Stimulated activated CD8-positive, alpha-beta memory T cell treated with anti-CD3 and anti-CD28 coated beads, Interleukin-12 subunit alpha, Interleukin-12 subunit beta, amount 100 ng/mL, for 4 hours (primary cell): ENCODE data around the gene FUZ.
"Not testable (repeated sequence)": the region's sequence is repeated elsewhere in the genome, so short reads cannot be mapped to it uniquely, and the experiment has no call there.

ENCODE experiments used
- DNase-seq: peaks from one replicate; pipeline ENCODE4 v3.0.0-alpha.2; 2020; ENCODE audit warnings: low read depth

FUZ gene

DNA sequence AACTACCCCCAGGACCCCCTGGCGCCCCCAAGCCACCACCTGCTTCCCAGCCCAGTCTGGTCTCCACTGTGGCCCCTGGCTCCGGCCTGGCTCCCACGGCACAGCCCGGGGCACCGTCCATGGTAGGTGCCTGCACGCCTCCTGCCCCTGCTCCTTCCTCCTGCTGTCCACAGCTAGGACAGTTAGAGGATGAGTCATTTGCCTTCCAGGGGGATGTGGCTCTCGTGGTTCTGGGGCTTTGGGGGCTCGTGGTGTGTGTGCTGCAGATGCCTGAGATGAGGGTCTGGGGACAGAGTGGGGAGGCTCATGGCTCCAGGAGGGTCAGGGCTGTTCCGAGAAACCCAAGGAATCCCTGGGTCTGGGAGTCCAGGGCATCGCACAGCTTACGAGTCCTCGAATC is 17.7 kb upstream of the FUZ start:
- DNase-seq: no peak

DNA sequence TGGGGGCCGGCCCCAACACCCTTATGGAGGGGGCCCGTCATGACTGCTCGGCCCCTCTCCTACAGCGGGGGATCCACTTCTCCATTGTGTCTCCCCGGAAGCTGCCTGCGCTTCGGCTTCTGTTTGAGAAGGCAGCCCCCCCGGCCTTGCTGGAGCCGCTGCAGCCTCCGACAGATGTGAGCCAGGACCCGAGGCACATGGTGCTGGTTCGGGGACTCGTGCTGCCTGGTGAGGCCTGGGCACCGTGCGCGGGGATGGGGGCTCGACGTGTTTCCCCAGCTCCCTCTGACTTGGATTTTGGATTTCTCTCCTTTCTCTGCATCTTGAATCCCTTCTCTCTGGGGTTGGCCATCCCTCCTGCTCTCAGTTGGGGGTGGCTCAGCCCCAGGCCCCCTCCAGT is 16.6 kb upstream of the FUZ start:
- DNase-seq: no peak

DNA sequence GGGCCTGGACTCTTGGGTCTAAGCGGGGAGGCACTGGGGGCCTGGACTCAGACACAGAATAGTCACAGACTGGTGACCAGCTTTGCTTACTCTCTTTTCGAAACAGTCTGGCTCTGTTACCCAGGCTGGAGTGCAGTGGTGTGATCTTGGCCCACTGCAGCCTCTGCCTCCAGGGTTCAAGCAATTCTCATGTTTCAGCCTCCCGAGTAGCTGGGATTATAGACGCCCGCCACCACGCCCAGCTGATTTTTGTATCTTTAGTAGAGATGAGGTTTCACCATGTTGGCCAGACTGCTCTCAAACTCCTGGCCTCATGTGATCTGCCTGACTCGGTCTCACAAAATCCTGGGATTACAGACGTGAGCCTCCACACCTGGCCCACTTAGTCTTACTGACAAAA is 16.1 kb upstream of the FUZ start:
- DNase-seq: no peak

DNA sequence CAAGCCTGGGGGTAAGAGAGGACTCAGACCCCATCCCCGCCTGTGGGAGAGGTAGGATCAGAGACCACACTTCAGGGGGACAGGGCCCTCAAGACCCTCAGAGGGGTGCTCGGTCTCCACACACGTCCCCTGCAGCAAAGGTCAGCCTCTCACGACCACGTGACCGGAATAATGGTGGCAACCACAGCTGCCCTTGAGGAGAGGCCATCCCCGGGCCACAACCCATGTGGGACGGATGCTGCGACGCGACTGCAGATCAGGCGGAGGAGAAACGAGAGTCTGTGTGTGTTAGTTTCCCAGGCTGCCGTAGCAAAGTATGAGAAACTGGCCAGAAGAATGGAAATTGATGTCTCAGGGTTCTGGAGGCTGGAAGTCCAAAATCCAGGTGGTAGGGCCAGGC is 13.9 kb upstream of the FUZ start:
- DNase-seq: no peak

DNA sequence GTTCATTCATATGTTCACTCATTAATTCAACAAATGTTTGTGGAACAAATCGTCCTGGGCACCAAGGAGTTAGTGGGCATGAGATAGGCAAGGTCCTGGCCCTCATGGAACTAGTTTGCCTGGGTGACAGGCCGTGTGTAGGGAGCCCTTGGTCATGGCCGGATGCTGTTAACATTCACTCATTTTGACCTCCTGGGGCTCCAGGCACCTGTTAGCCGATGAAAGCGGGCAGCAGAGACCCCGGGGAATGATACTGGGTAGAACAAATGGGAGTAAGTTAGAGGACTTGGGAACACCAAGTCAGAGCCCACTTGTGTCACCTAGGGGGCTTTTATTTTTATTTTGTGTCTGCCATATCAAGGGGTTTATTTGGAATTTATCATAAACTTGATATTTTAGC is 11.6 kb upstream of the FUZ start:
- DNase-seq: no peak

DNA sequence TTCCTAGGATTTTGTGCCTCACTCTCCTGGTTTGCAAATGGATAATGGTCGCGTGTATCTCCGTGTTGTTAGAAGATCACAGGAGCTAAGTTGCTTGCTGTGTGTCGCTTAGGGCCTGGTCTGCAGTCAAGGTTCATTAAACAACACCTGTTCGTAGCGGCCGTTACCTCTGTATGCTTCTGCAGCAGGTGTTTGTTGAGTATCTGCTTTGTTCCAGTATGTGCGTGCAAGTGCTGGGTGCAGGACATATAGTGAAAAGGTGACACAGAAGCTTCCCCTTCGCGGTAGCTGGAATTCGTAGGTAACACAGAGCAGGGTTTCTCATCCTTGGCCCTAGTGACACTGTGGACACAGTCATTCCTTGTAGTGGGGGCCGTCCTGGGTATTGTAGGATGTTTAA is 10.4 kb upstream of the FUZ start:
- DNase-seq: no peak

DNA sequence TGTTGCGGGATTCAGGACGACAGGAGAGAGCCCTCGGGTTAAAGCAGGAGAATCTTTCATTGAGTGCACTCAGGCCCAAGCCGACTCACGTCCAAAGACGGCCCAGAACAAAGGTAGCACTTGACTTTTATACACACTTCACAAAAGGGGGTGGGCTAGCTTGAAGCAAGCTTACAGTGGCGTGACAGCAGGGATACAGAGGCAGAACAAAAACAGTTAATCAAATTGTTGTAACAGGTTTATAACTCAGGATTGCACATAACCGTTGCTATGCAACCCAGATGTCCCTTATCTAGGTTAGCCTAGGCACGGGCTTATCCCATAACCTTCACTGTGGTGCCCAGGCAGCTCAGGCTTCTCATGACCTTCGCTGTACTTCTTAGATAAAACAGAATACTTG is 7.0 kb upstream of the FUZ start:
- no peak for DNase-seq

DNA sequence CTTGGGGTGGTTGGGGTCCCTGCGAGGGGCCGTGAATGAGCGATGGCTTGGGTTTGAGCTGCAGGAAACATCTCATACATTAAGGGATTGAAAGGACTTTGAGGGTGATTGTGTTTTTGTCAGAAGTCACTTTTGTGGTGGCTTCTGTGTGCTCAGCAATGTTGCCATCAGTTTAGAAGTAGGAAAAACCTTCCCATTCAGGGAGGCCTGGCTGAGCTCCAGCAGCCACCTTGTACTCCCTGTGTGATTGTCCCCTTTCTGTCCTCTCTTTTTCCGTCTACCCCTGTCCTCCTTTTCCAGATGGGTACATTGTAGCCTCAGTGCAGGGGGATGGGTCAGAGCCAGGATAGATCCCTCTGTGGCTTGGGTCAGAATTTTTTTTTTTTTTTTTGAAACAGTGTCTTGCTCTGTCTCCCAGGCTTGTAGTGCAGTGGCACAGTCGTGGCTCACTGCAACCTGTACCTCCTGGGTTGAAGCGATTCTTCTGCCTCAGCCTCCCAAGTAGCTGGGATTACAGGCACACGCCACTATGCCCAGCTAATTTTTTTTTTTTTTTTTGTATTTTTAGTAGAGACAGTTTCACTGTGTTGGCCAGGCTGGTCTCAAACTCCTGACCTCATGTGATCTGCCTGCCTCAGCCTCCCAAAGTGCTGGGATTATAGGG is 6.5 kb upstream of the FUZ start:
- DNase-seq: not testable (repeated sequence)

DNA sequence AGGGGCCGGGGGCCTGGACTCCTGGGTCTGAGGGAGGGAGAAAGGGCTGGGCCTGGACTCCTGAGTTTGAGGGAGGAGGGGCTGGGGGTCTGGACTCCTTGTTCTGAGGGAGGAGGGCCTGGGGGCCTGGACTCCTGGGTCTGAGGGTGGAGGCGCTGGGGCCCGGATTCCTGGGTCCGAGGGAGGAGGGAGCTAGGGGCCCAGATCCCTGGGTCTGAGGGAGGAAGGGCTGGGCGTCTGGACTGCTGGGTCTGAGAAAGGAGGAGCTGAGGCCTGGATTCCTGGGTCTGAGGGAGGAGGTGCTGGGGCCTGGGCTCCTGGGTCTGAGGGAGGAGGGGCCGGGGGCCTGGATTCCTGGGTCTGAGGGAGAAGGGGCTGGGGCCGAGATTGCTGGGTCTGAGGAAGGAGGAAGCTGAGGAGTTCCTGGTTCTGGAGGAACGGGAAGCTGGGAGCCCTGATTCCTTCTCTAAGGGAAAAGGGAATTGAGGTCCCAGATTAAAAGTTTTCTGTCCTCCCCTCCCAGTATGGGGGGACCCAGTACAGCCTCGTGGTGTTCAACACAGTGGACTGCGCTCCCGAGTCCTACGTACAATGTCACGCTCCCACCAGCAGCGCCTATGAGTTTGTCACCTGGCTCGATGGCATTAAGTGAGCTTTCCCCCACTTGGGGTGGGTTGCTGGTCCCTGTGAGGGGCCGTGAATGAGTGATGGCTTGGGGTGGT is 5.7 kb upstream of the FUZ start:
- DNase-seq: no peak

DNA sequence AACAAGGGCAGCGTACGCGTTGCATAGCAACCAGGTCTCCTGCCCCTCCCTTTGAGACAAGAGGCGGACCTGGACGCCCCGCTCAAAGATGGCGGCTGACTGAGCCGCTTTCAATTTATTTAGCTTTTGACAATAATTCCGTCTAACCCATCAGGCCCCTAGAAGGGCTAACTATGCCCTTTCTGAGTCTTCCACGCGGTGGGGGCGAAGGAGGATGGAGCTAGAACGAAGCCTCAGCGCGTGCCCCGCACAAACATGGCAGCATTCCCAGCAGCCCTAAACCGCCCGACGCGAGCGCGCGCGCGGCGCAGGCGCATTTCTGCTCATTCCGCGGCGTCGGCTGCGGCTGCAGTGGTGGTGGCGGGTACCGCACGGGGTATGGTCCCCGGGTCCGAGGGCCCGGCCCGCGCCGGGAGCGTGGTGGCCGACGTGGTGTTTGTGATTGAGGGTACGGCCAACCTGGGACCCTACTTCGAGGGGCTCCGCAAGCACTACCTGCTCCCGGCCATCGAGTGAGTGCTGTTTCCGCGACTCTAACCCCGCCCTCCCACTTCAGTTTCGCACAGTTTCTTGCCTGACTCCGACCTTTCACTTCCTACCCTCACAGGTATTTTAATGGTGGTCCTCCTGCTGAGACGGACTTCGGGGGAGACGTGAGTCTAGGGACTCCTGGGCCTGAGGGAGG is 5.0 kb upstream of the FUZ start, which contains the start of gene MED25:
Gene MED25 (plus strand): TSS at position 326 of the 685 bp plus-strand sequence. CDS start 53 bp downstream, at position 379.
- DNase-seq: peak; percentile 84

DNA sequence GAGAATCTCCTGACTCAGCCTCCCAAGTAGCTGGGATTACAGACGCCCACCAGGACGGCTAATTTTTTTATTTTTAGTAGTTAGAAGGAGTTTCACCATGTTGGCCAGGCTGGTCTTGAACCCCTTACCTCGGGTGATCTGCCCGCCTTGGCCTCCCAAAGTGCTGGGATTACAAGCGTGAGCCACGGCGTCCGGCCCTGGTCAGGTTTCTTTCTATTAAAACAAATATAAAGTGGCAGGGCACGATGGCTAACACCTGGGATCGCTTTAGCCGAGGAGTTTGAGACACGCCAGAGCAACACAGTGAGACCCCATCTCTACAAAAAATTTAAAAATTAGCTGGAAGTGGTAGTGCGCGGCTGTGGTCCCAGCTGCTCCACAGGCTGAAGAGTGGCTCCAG is 3.5 kb upstream of the FUZ start:
- no peak for DNase-seq

DNA sequence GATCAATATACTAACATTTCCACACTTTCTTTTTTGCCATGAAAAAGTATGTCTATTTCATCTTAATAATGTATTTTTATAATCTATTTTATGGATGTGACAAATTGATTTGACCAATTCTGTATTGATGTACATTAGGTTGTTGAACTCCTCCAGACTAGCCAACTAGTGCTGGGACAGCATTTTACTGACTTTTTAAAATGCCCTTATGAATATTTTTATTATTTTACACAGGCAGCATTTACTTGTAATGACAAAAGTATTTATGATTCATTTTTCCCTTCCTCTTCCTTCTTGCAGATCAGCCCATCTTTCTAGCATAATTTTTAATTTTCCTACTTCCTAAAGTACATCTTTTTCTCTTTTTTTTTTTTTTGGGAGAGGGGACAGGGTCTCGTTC is 918 bp upstream of the FUZ start:
- DNase-seq: no peak

DNA sequence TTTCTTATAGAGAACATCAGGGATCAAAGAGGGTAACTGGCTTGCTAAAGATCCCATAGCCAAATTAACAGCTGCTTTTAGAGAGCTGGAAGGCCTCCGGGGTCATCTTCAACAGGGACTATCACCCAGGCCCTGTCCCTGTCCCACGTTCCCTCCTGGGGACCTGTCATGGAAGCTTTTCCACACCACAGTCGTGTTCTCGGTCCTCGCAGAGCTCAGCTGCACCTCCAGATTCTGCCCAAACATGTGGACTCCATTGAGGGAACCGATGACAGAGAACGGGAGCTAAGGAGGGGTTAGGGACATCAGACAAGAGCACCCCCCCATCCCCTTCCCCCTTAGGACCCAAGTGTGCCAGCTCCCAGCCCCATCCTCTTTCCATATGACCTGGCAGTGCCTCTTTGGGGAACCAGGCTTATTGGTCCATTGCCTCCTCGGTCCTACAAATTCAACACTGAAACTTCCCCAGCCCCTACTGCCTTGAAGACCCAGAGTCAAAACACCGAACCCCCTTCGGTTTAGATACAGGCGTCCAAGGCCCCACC is 568 bp downstream of the FUZ start:
- DNase-seq: no peak

DNA sequence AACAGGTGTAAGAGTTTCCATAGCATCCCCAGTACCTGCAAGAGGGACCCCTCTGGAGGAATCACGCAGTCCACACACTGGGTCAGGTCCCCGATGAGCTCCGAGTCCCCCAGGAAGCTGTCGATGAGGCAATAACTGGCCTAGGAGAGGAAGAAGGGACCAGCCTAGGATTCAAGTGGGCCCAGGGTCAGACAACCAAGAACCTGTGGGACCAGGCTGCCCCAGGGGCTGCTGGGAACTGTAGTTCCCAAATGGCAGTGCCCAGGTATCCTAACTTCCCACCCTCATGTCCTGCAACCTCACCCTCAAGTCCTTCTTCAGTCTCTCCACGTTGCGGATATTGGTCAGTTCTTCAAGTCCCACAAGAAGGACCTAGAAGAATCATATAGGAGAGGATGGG is 1.8 kb downstream of the FUZ start:
- no peak for DNase-seq

DNA sequence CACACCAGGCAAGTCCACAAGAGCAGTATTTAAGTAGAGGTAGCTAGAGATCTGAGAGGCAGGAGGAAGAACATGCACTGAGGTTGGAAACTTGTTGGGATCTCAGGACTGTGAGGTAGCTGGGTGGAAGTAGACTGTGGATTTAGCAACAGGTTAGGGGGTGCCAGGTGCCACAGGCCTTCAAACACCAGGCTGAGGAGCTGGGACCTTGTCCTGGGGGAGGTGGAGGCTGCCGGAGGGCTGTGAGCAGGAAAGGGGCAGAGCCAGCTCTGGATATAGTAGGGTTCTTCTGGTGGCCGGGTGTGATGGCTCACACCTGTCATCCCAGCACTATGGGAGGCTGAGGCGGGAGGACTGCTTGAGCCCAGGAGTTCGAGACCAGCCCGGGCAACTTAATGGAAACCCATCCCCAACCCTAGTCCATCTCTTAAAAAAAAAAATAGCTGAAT is 3.1 kb downstream of the FUZ start:
- DNase-seq: no peak

DNA sequence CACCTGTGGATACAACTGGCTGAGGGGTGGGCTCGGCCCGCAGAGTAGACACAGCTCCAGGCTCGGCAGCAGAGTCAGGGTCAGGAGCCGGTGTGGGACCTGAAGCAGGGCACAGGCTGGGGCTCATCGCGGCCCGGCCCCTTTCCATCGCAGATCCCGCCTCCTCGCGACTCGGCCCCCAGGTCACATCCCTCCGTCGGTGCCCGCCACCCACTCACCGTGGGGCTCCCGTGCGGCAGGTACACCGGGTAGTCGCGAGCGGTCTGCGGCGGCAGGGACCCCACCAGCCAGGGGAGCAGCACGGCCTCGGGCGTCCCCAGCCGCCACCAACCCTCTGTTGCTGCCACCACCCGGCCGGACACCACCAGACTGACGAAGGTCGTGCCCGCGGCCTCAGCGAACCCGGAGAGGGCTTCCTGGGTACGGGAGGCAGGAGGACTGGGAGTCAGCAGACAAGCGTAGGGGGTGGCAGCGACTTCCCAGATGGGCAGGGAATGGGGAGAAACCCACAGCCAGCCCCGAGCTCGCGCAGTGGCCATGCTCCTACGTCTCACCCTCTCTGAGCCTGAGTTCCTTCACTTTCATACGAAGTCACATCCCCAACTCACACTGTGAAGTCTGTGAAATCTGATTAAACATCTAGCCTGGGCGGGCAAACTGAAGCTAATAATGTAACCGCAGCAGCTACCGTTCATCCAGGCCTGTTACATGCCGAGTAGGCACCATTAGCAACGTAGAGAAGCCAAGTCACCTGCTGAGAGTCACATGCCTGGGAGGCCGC is 3.7 kb downstream of the FUZ start:
- peak; percentile 33 for DNase-seq

DNA sequence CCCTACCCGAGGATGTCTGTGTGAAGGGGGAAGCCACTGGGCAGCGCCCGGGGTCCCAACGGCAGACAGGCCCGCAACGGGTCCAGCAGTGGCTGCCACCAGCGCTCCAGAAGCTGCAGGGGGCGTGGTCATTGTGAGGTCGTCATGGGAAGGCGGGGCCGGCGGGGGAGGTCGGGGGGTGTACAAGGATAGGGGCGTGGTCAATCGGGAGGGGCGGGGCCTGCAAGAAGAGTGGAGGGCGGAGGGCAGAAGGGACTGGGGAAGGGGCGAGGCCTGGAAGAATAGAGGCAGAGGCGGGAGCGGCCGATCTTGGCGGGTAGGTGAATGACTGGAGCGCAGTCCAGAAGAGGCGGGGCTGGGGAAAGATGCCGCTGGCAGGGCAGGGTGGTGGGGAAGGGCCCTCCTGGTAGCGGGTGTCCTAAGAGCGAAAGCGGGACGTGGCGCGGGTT is 4.4 kb downstream of the FUZ start:
- peak; percentile 64 for DNase-seq

DNA sequence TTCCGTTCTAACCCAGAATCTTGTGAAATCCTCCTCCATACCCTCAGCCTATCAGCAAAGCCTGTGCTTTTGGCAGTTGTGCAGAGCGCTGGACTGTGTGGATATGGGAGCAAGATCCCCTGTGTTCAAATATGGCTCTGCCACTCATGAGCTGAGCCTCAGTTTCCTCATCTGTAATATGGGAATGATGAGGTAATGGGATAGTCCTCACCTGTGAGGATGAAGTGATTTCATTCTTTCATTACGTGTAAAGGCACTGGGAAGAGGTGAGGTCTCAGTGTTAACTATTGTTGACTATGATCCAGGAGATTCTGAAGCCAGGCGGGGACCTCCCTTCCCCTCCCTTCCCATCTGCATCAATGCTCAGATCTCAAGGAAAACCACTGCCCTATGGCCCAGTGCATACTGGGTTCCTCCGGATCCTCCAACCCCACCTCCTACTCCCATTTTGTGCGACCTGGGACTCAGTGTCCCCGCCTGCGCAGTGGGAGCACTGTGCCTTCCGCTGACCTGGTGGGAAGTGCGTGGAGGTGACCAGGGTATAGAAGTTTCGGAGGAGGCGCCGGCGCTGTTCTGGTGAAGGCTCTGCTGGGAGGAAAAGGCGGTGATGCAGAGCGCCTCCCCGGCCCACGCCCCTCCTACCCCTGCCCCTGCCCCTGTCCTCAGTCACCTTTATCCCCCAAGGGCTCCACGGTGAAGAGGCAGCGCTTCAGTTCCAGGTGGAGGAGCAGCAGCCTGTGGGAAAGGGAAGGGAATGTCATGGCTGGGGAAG is 5.0 kb downstream of the FUZ start:
- no peak for DNase-seq

DNA sequence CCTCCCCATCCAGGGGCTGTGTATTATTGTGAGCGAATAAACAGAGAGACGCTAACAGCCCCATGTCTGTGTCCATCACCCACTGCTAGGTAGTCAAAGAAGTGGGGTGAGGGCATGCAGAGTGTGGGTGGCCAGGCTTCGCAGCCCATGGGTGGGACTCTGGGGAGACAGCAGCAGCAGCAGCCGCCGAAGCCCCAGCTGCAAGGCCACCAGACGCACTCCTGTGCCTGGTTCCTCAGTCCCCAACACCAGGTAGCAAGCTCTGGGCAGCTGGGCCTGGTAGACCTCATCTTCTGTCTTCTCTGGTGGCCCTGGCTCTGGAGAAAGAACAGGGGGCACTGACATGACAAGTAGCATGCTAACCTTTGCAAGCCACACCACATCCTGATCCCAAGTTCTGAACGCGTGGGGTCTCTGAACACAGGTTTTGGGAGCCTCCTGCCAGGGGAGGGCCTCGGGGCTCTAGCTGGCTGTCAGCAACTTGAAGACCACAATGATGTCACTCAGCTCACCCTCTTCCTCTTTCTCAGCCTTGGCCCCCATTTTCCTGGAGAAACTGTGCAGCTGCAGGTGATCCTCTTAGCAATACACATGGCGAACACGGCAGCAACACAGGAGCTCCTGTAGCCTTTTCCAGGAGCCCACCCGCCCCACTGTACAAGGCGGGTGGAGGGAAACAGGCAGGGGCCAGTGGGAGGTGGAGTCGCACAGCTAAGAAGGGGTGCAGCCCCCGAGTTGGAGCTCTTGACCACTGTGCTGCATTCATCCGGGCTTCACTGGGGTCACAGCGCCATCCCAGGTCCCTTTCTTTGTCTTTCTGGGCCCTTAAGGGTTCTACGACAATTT is 5.8 kb downstream of the FUZ start:
- DNase-seq: no peak

DNA sequence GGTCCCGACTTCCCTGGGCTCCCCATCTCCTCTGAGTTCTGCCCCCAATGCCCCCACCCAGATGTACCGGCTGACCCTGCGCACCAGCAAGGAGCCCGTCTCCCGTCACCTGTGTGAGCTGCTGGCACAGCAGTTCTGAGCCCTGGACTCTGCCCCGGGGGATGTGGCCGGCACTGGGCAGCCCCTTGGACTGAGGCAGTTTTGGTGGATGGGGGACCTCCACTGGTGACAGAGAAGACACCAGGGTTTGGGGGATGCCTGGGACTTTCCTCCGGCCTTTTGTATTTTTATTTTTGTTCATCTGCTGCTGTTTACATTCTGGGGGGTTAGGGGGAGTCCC is 6.5 kb downstream of the FUZ start:
- DNase-seq: no peak
